Measurements from ENCODE around the gene RNF5.

The RNF5 gene

GRCh38 chr6:32222333-32223230 lies 44.4 kb downstream of the RNF5 start:
- H3K4me1 ChIP-seq (ENCODE audit: control insufficient read depth, insufficient read depth, low read length) = no peaks in the 10 kb centered on the region
- H3K9ac ChIP-seq (ENCODE audit: low read length) = no peak overlapping the region
- H3K36me3 ChIP-seq (ENCODE audit: control insufficient read depth, insufficient read depth, low read length, severe bottlenecking) = no peaks in the 10 kb centered on the region
- no peaks in the 10 kb centered on the region for H3K9me3 ChIP-seq (ENCODE audit: control insufficient read depth, low read length)
- H3K27me3 ChIP-seq (replicated peaks; ENCODE audit: control insufficient read depth, insufficient read depth, low read length) = peaks cover 63% of the 10 kb centered on the region
- DNase-seq (ENCODE audit: low read depth) = no peak
- no peak overlapping the region for H3K4me3 ChIP-seq (ENCODE audit: low read length)

DNA sequence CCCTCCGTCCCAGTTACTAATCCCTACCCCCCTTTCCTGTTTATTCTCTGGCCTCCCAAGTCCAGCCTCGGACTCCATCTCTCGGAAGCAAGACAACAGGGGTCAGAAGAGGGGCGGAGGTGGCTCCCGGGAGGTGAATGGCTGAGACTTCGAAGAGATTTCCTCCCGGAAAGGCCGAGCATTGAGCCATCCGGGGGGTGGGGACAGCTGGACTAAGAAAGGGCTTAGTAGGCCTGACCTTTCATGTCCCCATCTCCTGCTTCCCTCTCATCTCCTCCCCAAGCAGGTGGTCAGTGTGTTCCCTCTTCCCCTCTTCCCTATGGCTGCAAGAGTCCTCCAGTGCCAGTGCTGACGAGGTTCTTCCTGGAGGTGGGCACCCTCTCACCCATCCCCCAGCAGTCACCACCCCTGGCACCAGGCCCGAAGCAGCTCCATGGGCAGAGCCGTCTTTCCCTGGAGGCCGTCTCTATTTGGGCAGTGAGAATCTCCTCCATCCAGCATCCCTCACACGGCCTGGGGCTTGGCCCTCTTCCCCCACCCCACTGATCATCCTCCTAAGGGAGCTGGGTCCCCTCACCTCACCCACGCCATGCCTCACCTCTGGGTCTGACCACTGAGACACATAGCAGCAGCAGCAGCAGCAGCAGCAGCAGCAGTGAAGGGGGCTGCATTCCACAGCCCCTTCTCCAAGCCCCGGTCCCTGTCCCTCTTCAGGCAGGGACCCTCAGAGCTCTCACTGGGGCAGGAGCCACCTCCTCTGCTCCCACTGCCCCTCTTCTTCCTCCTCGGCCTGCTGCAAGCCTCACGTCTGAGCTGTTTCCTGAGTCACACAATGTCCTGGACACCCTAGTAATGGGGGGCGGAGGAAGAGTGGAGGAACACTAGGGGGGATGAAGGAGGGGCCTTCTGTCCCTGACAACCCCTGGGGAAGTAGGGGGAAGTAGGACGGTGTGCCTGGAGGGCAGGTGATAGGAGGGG lies 45.3 kb downstream of the RNF5 start, which contains the start of gene NOTCH4:
Gene NOTCH4, minus strand, starts transcription at position 810 of the 978 bp plus-strand sequence. Its CDS starts 139 bp downstream, at position 671.
- Histone ChIP-seq H3K9me3 (ENCODE audit: control insufficient read depth, low read length) (no peaks in the 10 kb centered on the region), H3K4me1 (ENCODE audit: control insufficient read depth, insufficient read depth, low read length) (no peaks in the 10 kb centered on the region), H3K9ac (ENCODE audit: low read length) (no peak within 1 kb of the TSS), H3K4me3 (ENCODE audit: low read length) (no peak within 1 kb of the TSS), H3K27me3 (replicated peaks; ENCODE audit: control insufficient read depth, insufficient read depth, low read length) (peaks cover 54% of the 10 kb centered on the region), H3K36me3 (ENCODE audit: control insufficient read depth, insufficient read depth, low read length, severe bottlenecking) (no peaks in the 10 kb centered on the region)
- DNase-seq (ENCODE audit: low read depth) = no peak

DNA sequence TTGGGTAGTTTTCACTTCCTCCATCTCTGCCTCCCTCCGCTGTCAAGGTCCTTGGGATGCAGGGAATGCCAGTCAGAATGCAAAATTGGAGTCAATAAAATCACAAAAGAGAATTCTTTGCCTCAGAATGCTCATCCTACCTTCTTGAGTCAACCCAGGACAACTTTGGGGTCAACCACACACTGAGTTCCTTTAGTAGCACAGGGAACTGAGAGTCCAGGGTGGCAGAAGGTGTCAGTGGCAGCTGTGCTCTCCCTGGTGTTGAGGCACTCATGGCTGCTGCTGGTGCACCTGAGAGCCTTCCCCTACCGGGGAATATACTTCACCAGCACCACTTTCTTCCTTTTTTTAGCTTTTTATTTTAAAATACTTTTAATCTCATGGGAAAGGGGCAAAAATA lies 46.5 kb downstream of the RNF5 start:
- Histone ChIP-seq H3K9me3 (ENCODE audit: control insufficient read depth, low read length) (no peaks in the 10 kb centered on the region), H3K9ac (ENCODE audit: low read length) (no peak overlapping the region), H3K4me3 (ENCODE audit: low read length) (no peak overlapping the region), H3K4me1 (ENCODE audit: control insufficient read depth, insufficient read depth, low read length) (no peaks in the 10 kb centered on the region), H3K36me3 (ENCODE audit: control insufficient read depth, insufficient read depth, low read length, severe bottlenecking) (no peaks in the 10 kb centered on the region), H3K27me3 (replicated peaks; ENCODE audit: control insufficient read depth, insufficient read depth, low read length) (peaks cover 42% of the 10 kb centered on the region)
- no peak for DNase-seq (ENCODE audit: low read depth)

DNA sequence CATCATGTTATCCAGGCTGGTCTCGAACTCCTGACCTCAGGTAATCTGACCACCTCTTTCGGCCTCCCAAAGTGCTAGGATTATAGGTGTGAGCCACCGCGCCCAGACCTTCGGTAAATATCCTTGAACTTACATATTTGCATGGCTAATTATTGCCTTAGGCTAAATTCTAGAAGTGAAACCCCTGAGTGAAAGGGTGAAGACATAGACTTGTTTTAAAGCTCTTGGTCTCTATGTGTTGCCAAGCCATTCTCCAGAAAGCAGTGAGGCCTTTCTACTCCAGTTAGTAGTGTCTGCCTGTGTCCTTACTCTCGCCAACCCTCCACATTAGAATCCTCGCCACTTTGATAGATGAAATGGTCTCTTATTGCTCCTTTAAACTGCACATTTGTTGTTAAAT lies 48.2 kb downstream of the RNF5 start:
- Histone ChIP-seq H3K9ac (ENCODE audit: low read length) (no peak overlapping the region), H3K36me3 (ENCODE audit: control insufficient read depth, insufficient read depth, low read length, severe bottlenecking) (no peaks in the 10 kb centered on the region)
- DNase-seq (ENCODE audit: low read depth) = no peak

More for the DNA sequence above, 48.2 kb downstream of the RNF5 start:
- H3K4me1 ChIP-seq (ENCODE audit: control insufficient read depth, insufficient read depth, low read length) = no peaks in the 10 kb centered on the region
- H3K27me3 ChIP-seq (replicated peaks; ENCODE audit: control insufficient read depth, insufficient read depth, low read length) = peaks cover 25% of the 10 kb centered on the region
- no peaks in the 10 kb centered on the region for H3K9me3 ChIP-seq (ENCODE audit: control insufficient read depth, low read length)
- no peak overlapping the region for H3K4me3 ChIP-seq (ENCODE audit: low read length)
